Measurements from ENCODE around the gene SLC26A1. TPM values are rescaled to one million over a fixed set of nuclear protein-coding genes. Genes with fewer than 3 reads are reported as not detected.

Gene SLC26A1
- total and polyA plus RNA-seq, 2 experiments from 2014 or later = 0.22 to 1.8 TPM

DNA sequence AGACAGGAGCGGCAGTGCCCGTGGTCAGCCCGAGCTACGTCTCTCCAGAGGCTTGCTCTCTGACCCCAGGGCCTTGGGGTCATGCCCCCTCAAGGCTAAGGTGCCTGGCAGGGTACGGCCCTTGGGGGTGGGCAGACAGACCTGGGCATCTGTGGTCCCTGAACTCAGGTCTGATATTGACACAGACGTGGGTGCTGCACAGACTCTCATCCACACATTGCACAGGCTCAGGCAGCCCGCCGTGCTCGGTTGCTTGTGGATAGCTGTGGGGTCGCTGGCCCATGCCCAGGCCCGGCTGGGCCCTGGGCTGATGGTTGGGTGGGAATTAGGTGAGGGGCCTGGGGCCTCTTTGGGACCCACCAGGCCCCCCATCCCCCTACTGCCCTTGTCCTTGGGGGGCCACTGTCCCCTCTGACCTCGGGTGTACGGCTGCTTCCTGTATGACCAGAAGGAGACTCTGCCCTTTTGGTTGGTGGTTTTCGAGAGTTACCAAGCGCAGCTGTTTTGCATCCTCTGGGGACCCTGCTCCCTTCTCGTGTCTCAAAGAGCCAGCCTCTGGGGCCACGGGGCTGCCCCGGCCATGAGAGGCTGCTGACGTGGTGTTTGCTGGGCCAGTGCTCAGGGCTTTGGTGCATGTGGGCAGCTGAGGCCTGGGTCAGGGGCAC is 28.3 kb upstream of the SLC26A1 start:
- Histone ChIP-seq H3K9me2 (ENCODE audit: insufficient read depth) (no peaks in the 10 kb centered on the region), H3K9me3 (ENCODE audit: low read depth) (no peaks in the 10 kb centered on the region), H3K27me3 (replicated peaks; ENCODE audit: insufficient read depth) (no peaks in the 10 kb centered on the region), H2AFZ (no peak overlapping the region), H3K4me3 (no peak overlapping the region), H3K27ac (no peak overlapping the region), H3K4me2 (ENCODE audit: unreplicated experiment) (no peak overlapping the region), H3K9ac (no peak overlapping the region), H4K20me1 (ENCODE audit: insufficient read depth) (no peaks in the 10 kb centered on the region), H3K79me2 (ENCODE audit: insufficient read depth) (no peaks in the 10 kb centered on the region), H3F3A (ENCODE audit: insufficient read depth) (no peaks in the 10 kb centered on the region), H3K36me3 (ENCODE audit: low read depth) (no peaks in the 10 kb centered on the region), H3K4me1 (ENCODE audit: insufficient read depth) (no peaks in the 10 kb centered on the region)
- DNase-seq = no peak
- in situ Hi-C loops (cut with MboI) = no loop called here
- no peak for TF ChIP-seq EZH2 (IDR thresholded peaks at IDR 0.05; ENCODE audit: insufficient read depth, poor library complexity, severe bottlenecking)
- no peak for TF ChIP-seq EZH2phosphoT487 (IDR thresholded peaks at IDR 0.05; ENCODE audit: insufficient read depth, low read depth)
- WGBS, 2 experiments (ENCODE audit: low coverage in 1 of 2, low lambda C conversion rate in 2 of 2, missing lambda C conversion rate in 2 of 2) = 91 to 94% methylated on average over 18 to 19 of the region's 19 CpGs

DNA sequence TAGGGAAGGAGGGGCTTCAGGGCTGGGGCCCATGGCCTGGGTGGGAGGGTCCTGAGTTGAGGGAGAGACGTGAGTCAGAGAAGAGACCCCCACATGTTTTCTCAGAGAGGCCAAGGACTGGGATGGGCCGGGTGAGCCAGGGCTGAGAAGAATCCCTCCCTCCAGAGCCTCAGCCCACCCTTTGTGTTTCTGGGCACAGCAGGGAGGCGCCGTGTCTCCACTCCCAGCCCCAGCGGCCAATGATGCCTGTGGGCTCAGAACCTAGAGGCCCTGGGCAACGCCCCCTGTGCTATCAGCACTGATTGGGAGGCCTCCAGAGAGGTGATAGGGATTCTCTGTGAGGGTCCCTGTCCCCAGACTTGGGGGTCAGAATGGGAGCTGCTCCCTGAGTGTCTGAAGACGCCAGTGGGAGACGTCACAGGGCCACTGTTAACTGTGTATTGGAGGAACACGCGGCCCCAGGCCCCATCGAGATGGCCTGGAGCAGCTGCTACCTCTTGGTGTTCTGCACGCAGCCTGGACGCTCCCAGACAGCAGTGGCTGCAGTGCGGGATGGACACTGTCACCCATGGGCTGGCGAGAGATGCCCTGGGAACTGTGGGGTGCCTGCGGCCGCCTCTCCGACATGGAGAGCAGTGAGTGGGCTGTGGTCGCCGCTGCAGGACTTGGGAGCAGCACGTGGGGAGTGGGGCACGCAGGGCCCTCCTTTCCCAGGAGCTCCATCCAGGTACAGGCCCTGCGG is 26.7 kb upstream of the SLC26A1 start:
- H3K9me3 ChIP-seq (ENCODE audit: low read depth) = no peaks in the 10 kb centered on the region
- H2AFZ ChIP-seq = no peak overlapping the region
- no peak for TF ChIP-seq EZH2phosphoT487 (IDR thresholded peaks at IDR 0.05; ENCODE audit: insufficient read depth, low read depth)
- TF ChIP-seq EZH2 (IDR thresholded peaks at IDR 0.05; ENCODE audit: insufficient read depth, poor library complexity, severe bottlenecking) = no peak
- no peak overlapping the region for H3K4me3 ChIP-seq
- H3K79me2 ChIP-seq (ENCODE audit: insufficient read depth) = no peaks in the 10 kb centered on the region
- H3K9me2 ChIP-seq (ENCODE audit: insufficient read depth) = no peaks in the 10 kb centered on the region
- in situ Hi-C loops (cut with MboI) = no loop called here
- no peaks in the 10 kb centered on the region for H3K4me1 ChIP-seq (ENCODE audit: insufficient read depth)
- no peaks in the 10 kb centered on the region for H4K20me1 ChIP-seq (ENCODE audit: insufficient read depth)
- H3K4me2 ChIP-seq (ENCODE audit: unreplicated experiment) = no peak overlapping the region
- no peaks in the 10 kb centered on the region for H3K36me3 ChIP-seq (ENCODE audit: low read depth)
- H3K27me3 ChIP-seq (replicated peaks; ENCODE audit: insufficient read depth) = no peaks in the 10 kb centered on the region
- DNase-seq = no peak
- no peak overlapping the region for H3K27ac ChIP-seq
- H3F3A ChIP-seq (ENCODE audit: insufficient read depth) = no peaks in the 10 kb centered on the region
- H3K9ac ChIP-seq = no peak overlapping the region
- 79 to 89% methylated on average over 21 to 23 of the region's 23 CpGs for WGBS, 2 experiments (ENCODE audit: low coverage in 1 of 2, low lambda C conversion rate in 2 of 2, missing lambda C conversion rate in 2 of 2)

DNA sequence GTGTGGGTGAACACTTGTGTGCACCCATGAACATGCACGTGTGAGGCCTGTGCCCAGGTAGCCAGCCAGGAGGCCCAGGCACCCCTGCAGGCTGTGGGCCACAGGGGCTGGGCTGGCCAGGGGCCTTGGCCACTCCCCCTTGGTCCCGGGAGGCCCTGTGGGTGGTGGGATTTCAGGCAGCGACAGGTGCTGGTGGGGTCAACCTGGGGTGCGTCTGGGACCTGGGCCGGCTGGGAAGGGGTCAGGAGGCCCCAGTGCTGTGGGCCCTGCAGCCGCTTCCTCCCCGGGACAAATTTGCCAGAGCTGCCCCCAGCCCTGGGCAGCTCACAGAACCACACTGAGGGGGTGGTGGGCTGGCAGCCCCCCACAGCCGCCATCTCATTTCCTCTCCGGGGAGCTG is 26.1 kb upstream of the SLC26A1 start:
- H3F3A ChIP-seq (ENCODE audit: insufficient read depth) = no peaks in the 10 kb centered on the region
- H3K36me3 ChIP-seq (ENCODE audit: low read depth) = no peaks in the 10 kb centered on the region
- no peak overlapping the region for H2AFZ ChIP-seq
- H3K9me2 ChIP-seq (ENCODE audit: insufficient read depth) = no peaks in the 10 kb centered on the region
- TF ChIP-seq EZH2phosphoT487 (IDR thresholded peaks at IDR 0.05; ENCODE audit: insufficient read depth, low read depth) (no peak), EZH2 (IDR thresholded peaks at IDR 0.05; ENCODE audit: insufficient read depth, poor library complexity, severe bottlenecking) (no peak)
- no peak overlapping the region for H3K27ac ChIP-seq
- H4K20me1 ChIP-seq (ENCODE audit: insufficient read depth) = no peaks in the 10 kb centered on the region
- in situ Hi-C loops (cut with MboI) = no loop called here
- H3K4me3 ChIP-seq = no peak overlapping the region
- no peak overlapping the region for H3K9ac ChIP-seq
- no peak for DNase-seq
- no peaks in the 10 kb centered on the region for H3K9me3 ChIP-seq (ENCODE audit: low read depth)
- 67 to 81% methylated on average over 7 to 8 of the region's 9 CpGs for WGBS, 2 experiments (ENCODE audit: low coverage in 1 of 2, low lambda C conversion rate in 2 of 2, missing lambda C conversion rate in 2 of 2)
- no peaks in the 10 kb centered on the region for H3K79me2 ChIP-seq (ENCODE audit: insufficient read depth)
- no peaks in the 10 kb centered on the region for H3K27me3 ChIP-seq (replicated peaks; ENCODE audit: insufficient read depth)
- H3K4me1 ChIP-seq (ENCODE audit: insufficient read depth) = no peaks in the 10 kb centered on the region
- H3K4me2 ChIP-seq (ENCODE audit: unreplicated experiment) = no peak overlapping the region

DNA sequence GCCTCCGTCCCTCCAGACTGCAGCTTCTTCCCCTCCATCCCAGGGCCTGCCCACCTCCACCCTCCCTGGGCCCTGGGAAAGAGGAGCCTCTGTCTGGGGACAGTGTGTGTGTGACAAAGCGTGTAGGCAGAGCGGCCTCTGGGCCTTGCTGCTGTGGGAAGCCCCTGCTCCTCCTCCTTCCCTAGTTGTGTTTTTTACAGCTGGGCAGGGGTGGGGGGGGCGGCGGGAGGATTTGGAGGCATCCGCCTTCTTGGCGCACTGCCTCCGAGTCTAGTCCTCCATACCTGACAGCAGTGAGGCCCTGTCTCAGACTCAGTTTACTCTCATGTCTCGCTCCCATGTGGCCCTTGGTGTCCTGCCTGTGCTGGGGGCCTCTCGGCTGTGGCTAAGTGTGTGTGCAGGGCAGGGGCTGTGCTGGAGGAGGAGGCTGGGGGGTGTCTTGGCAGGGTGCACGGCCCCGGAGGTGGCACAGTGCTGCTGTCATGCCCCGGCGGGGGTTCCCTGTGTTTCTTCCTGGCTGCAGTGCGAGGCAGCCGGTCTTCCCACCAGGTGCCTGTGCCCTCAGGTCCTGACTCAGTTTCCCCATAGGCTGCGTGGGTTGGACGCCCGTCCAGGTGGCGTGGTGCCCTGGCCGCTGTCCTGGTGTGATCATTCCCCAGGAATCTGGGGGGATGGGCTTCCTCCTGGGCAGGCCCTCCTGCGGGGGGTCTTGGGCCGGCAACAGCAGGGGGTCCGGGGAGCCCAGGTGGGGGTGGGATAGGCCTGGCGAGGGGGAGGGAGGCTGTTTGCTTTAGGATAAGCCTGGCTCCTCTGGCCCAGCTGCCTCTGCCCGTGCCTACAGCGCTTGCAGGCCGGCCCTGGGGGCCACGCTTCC is 25.2 kb upstream of the SLC26A1 start:
- Histone ChIP-seq H3K79me2 (ENCODE audit: insufficient read depth) (no peaks in the 10 kb centered on the region), H3K4me2 (ENCODE audit: unreplicated experiment) (no peak overlapping the region)
- 83 to 85% methylated on average over 20 to 27 of the region's 29 CpGs for WGBS, 2 experiments (ENCODE audit: low coverage in 1 of 2, low lambda C conversion rate in 2 of 2, missing lambda C conversion rate in 2 of 2)

More for the DNA sequence above, 25.2 kb upstream of the SLC26A1 start:
- in situ Hi-C loops (cut with MboI) = no loop called here
- no peaks in the 10 kb centered on the region for H4K20me1 ChIP-seq (ENCODE audit: insufficient read depth)
- TF ChIP-seq EZH2phosphoT487 (IDR thresholded peaks at IDR 0.05; ENCODE audit: insufficient read depth, low read depth) (no peak), EZH2 (IDR thresholded peaks at IDR 0.05; ENCODE audit: insufficient read depth, poor library complexity, severe bottlenecking) (no peak)
- H3K27ac ChIP-seq = no peak overlapping the region
- H3F3A ChIP-seq (ENCODE audit: insufficient read depth) = no peaks in the 10 kb centered on the region
- no peaks in the 10 kb centered on the region for H3K9me3 ChIP-seq (ENCODE audit: low read depth)
- no peak overlapping the region for H3K9ac ChIP-seq
- H2AFZ ChIP-seq = no peak overlapping the region
- H3K4me3 ChIP-seq = no peak overlapping the region
- no peaks in the 10 kb centered on the region for H3K27me3 ChIP-seq (replicated peaks; ENCODE audit: insufficient read depth)
- H3K36me3 ChIP-seq (ENCODE audit: low read depth) = no peaks in the 10 kb centered on the region
- DNase-seq = no peak
- no peaks in the 10 kb centered on the region for H3K4me1 ChIP-seq (ENCODE audit: insufficient read depth)
- no peaks in the 10 kb centered on the region for H3K9me2 ChIP-seq (ENCODE audit: insufficient read depth)
